GM12875 (cell line): Measurements from ENCODE around the gene PSORS1C1.

ENCODE experiments used
- H3K4me3 ChIP-seq: one replicate; pipeline ENCODE4 v1.5.1; 2011; ENCODE audit warnings: low read depth, low read length, control low read depth
- CTCF ChIP-seq: IDR thresholded peaks from 2 replicates; pipeline ENCODE4 v1.5.1; 2011; ENCODE audit warnings: low read depth, mild to moderate bottlenecking, control low read depth, inconsistent platforms, low read length, moderate library complexity, borderline replicate concordance; ENCODE audit not compliant: insufficient read depth

PSORS1C1 gene

DNA sequence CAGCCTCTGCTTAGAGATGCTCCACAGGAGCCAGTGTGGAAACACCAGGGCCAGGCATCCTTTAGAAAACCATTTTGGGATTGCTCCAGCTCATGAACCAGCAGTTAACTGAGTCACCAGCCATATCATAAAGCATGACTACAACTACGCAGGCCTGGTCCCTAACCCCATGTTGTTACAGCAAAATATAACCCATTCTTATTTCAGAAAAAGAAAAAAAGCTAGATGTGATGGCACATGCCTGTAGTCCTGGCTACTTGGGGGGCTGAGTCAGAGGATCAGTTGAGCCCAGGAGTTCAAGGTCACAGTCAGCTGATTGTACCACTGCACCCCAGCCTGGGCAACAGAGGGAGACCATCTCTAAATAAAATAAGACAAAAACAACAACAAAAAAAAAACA lies 39.1 kb upstream of the PSORS1C1 start:
- H3K4me3 ChIP-seq = no peak overlapping the region
- no peak for TF ChIP-seq CTCF

- TF ChIP-seq CTCF = no peak
- H3K4me3 ChIP-seq = no peak overlapping the region
Measured at GRCh38 chr6:31076611-31077010, 38.0 kb upstream of the PSORS1C1 start.

DNA sequence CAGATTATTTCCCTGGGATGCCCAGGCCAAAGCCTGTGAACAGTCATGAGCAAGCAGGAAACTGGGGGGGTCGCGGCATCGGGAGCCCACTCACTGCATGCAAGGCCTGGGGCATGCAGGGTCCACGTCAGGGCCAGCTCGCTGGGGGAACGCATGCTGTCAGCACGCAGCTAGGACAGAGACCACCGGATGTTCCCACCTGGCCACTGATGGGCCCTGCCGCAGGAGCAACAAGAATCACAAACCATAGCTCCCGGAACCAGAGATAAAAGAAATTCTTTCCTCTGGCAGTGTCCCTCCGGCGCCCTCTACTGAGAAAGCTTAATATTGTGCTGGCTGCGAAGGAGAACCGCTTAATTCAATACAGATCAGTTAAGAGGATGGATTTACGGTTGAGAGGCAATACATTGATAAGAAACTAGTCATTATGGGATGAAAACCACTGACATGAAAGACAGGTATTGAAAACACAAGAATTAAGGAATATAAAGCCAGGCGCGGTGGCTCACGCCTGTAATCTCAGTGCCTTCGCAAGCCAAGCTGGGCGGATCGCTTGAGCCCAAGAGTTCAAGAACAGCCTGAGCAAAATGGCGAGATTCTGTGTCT lies 34.8 kb upstream of the PSORS1C1 start:
- H3K4me3 ChIP-seq = no peak overlapping the region
- TF ChIP-seq CTCF = peak; percentile 73; the same call in 1 of the 2 replicates

GRCh38 chr6:31081872-31082271 lies 32.7 kb upstream of the PSORS1C1 start:
- H3K4me3 ChIP-seq = no peak overlapping the region
- no peak for TF ChIP-seq CTCF

DNA sequence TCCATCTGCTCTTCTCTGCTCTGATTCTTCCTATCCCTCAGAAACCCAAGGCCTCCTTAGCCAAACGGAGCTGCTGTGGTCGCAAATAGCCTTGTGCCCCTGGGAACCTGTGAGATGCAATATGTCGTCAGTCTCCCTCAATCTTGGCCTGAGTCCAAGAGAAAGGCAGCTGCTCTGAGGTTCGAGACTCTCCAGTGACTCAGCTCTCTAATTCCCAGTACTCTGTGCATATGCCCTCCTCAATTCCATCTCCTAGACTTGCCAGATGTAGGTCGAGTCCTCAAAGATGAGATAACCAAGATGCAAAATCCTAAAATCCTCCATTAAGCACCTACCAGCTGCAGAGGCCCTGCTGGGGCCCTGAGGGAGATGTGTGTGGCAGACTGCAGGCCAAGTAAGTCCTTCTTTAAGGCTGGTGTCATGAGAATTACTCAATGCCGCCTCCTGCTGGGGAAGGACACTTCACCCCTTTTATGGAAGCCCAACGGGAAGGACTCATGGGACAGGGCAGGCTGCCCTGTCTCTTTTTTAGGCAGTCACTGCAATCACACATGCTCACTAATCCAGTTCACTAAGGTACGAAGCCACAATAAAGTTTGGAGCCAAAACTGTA lies 30.8 kb upstream of the PSORS1C1 start:
- TF ChIP-seq CTCF = peak; percentile 66; the same call in 1 of the 2 replicates
- H3K4me3 ChIP-seq = no peak overlapping the region

DNA sequence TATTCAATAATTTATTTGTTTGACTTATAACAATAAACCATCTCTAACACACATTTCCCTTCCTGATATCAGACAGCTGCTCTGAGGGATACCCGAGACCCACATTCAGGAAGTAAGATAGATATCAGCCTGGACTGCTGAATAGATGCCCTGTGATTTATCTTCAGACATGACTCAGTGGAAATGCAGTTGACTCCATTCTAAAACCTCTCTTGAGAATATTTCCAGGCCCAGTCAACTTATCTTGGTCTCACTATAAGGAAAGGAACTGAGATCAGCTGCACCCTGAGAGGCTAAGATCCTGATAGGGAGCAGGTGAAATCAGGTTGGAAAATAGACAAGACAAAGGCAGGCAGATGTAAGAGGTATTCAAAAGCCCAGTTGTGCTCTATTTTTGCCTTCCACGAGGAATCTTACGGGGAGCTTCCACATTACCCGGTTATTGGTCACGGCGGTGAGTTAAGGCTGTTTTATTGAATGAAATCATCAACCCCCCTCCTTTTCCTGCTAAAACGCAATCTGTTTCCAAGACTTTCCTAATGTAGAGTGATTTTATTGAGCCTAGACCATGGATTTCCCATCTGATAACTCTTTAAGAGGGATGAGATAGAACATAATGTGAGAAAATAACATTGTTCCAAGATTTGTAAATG lies 27.7 kb upstream of the PSORS1C1 start:
- TF ChIP-seq CTCF = no peak
- H3K4me3 ChIP-seq = no peak overlapping the region

GRCh38 chr6:31087494-31088089 lies 27.0 kb upstream of the PSORS1C1 start:
- TF ChIP-seq CTCF = peak; percentile 61
- H3K4me3 ChIP-seq = no peak overlapping the region
